Measurements from ENCODE around the gene PLCH1. TPM values are rescaled to one million over a fixed set of nuclear protein-coding genes. Genes with fewer than 3 reads are reported as not detected.

PLCH1 gene
- total RNA-seq, 1 experiment from 2014 or later = 3.1 TPM

DNA sequence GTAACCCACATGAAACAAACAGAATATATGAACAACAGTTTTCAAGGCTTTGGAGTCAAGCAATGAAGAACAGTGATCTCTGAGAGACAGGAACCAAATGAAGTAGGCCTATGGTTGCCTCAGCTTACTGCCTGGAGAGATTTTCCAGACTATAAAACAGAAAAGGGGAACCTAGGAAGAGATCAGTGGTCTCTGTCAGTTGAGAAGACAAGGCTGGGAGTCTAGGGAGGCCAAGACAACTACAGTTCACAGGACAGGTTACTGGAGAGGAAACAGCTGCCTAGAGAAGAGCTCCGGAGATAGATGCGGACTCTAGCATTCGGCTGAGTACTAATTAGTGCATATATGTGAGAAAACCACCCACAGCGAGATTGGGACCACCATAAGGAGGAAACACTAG, 87.7 kb downstream of the PLCH1 start:
- no TSS peak for BruUV-seq (replicated peaks)
- ChIA-PET CTCF (no interaction called here), POLR2A (ENCODE audit: low non-redundant PET) (no interaction called here)
- no peaks in the 10 kb centered on the region for H3K27me3 ChIP-seq (replicated peaks; ENCODE audit: insufficient read depth, low read depth, low read length, poor library complexity)
- no peaks in the 10 kb centered on the region for H3K9me3 ChIP-seq (ENCODE audit: low read depth, low read length, poor library complexity, severe bottlenecking)
- no peaks in the 10 kb centered on the region for H3K4me1 ChIP-seq (ENCODE audit: insufficient read depth, low read length, poor library complexity, severe bottlenecking)
- no peak for DNase-seq (ENCODE audit: low spot score)
- H3K4me3 ChIP-seq (ENCODE audit: low read depth, low read length, poor library complexity, severe bottlenecking) = no peak overlapping the region
- TF ChIP-seq, protein P1, sequence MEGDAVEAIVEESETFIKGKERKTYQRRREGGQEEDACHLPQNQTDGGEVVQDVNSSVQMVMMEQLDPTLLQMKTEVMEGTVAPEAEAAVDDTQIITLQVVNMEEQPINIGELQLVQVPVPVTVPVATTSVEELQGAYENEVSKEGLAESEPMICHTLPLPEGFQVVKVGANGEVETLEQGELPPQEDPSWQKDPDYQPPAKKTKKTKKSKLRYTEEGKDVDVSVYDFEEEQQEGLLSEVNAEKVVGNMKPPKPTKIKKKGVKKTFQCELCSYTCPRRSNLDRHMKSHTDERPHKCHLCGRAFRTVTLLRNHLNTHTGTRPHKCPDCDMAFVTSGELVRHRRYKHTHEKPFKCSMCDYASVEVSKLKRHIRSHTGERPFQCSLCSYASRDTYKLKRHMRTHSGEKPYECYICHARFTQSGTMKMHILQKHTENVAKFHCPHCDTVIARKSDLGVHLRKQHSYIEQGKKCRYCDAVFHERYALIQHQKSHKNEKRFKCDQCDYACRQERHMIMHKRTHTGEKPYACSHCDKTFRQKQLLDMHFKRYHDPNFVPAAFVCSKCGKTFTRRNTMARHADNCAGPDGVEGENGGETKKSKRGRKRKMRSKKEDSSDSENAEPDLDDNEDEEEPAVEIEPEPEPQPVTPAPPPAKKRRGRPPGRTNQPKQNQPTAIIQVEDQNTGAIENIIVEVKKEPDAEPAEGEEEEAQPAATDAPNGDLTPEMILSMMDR (conservative IDR thresholded peaks at IDR 0.05; ENCODE audit: low read depth, low read length) = no peak
- no peak for TF ChIP-seq EZH2 (IDR thresholded peaks at IDR 0.05; ENCODE audit: borderline replicate concordance, low read depth, low read length, poor library complexity, severe bottlenecking)
- H3K36me3 ChIP-seq (ENCODE audit: insufficient read depth, low read length, poor library complexity, severe bottlenecking) = no peaks in the 10 kb centered on the region
- H3K27ac ChIP-seq (ENCODE audit: low read depth, low read length, poor library complexity, severe bottlenecking) = no peak overlapping the region
- intact Hi-C loops (cut with micrococcal nuclease; ENCODE audit: unreplicated experiment) = no loop called here

DNA sequence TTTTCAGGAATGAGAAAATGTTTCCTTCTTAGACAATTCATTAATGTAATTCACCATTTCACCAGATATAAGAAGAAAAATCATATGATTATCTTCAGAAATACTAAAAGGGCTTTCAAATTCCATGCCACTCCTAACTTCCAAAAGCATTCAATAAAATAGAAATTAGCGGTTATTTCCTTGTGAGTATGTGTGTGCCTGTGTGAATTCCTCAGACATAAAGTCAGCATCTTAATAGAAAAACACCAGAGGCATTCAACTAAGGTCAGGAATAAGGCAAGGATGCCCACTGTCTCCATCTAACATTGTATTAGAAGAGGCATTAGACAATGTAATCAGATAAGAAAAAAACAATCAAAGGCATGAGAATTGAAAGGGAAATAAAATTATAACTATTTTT, 88.4 kb downstream of the PLCH1 start:
- TF ChIP-seq EZH2 (IDR thresholded peaks at IDR 0.05; ENCODE audit: borderline replicate concordance, low read depth, low read length, poor library complexity, severe bottlenecking) = no peak
- TF ChIP-seq, protein P1 (conservative IDR thresholded peaks at IDR 0.05; ENCODE audit: low read depth, low read length) = no peak
- Histone ChIP-seq H3K36me3 (ENCODE audit: insufficient read depth, low read length, poor library complexity, severe bottlenecking) (no peaks in the 10 kb centered on the region), H3K27ac (ENCODE audit: low read depth, low read length, poor library complexity, severe bottlenecking) (no peak overlapping the region), H3K9me3 (ENCODE audit: low read depth, low read length, poor library complexity, severe bottlenecking) (no peaks in the 10 kb centered on the region), H3K4me3 (ENCODE audit: low read depth, low read length, poor library complexity, severe bottlenecking) (no peak overlapping the region), H3K4me1 (ENCODE audit: insufficient read depth, low read length, poor library complexity, severe bottlenecking) (no peaks in the 10 kb centered on the region), H3K27me3 (replicated peaks; ENCODE audit: insufficient read depth, low read depth, low read length, poor library complexity) (no peaks in the 10 kb centered on the region)
- POLR2A ChIA-PET (ENCODE audit: low non-redundant PET) = no interaction called here
- intact Hi-C loops (cut with micrococcal nuclease; ENCODE audit: unreplicated experiment) = no loop called here
- BruUV-seq (replicated peaks) = no TSS peak
- no peak for DNase-seq (ENCODE audit: low spot score)
- CTCF ChIA-PET = no interaction called here

DNA sequence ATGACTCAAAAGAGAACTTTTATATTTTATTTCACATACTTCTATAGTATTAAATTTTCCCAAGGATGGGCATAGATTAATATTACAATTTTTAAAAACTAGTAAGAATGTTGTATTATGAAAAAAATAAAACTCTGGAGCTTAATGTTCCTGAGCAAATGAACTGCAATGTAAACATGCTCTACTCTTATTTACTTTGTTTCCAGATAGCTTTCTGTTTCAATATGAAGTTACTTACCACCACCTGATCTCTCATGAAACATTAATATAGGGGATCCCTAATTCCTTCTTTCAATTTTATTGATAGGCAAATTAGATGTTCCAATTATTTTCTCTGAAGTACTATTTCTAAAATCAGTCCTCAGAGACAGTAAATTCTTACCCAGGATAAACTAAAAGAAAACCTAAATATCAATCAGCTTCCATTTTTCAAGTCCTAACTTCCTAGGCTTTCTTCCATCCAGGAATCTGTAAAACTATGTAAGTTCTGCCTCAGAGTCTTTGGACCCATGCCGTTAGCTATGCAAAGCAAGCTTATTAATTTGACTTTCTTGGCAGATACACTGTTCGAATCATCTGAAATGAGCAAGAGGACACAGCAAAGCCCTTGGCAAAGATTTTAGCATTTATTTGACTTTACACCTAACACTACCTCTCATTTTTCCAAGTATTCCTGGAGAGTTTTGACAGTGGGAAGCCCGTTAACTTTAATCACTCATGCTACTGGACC, 93.2 kb downstream of the PLCH1 start:
- Histone ChIP-seq H3K27me3 (replicated peaks; ENCODE audit: insufficient read depth, low read depth, low read length, poor library complexity) (no peaks in the 10 kb centered on the region), H3K4me3 (ENCODE audit: low read depth, low read length, poor library complexity, severe bottlenecking) (no peak overlapping the region), H3K9me3 (ENCODE audit: low read depth, low read length, poor library complexity, severe bottlenecking) (no peaks in the 10 kb centered on the region), H3K4me1 (ENCODE audit: insufficient read depth, low read length, poor library complexity, severe bottlenecking) (peaks cover 17% of the 10 kb centered on the region), H3K36me3 (ENCODE audit: insufficient read depth, low read length, poor library complexity, severe bottlenecking) (no peaks in the 10 kb centered on the region), H3K27ac (ENCODE audit: low read depth, low read length, poor library complexity, severe bottlenecking) (no peak overlapping the region)
- no TSS peak for BruUV-seq (replicated peaks)
- CTCF ChIA-PET = no interaction called here
- intact Hi-C loops (cut with micrococcal nuclease; ENCODE audit: unreplicated experiment) = no loop called here
- POLR2A ChIA-PET (ENCODE audit: low non-redundant PET) = no interaction called here
- no peak for DNase-seq (ENCODE audit: low spot score)
- TF ChIP-seq, protein P1 (conservative IDR thresholded peaks at IDR 0.05; ENCODE audit: low read depth, low read length) = no peak
- TF ChIP-seq EZH2 (IDR thresholded peaks at IDR 0.05; ENCODE audit: borderline replicate concordance, low read depth, low read length, poor library complexity, severe bottlenecking) = no peak

All from A673 (cell line).